Fibroblast of skin of left quadriceps (primary cell): Measurements from ENCODE around the gene EXOC2.

ENCODE experiments used
- DNase-seq, 2 experiments: peaks; one replicate each; pipeline ENCODE4 v3.0.0-alpha.2; 2013; ENCODE audit warnings: low read depth in 2 of 2

Gene EXOC2

DNA sequence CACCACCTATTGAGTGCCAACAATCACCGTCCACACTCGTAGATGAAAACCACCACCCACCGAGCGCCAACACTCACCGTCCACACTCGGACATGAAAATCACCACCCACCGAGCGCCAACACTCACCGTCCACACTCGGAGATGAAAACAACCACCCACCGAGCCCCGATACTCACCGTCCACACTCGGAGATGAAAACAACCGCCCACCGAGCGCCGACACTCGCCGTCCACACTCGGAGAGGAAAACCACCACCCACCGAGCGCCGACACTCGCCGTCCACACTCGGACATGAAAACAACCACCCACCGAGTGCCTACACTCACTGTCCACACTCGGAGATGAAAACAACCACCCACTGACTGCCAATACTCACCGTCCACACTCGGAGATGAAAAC lies 172.1 kb downstream of the EXOC2 start:
- DNase-seq, result no peak

DNA sequence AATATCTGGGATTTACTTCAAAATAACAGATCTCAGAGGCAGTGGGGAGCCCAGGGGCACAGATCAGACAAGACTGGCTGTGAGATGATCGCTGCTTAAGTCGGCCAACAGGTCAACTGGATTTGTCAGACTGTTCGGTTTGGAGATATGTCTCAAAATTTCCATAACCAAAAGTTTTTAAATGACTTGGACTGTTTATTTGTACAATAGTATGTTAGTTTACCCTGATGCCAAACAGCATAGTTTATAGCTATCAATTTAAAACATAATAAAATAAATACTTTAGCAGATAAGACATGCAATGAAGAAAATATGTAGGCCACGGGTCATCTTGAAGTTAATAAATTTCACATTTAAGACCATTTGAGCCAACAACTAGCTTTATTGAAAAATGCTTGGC lies 174.7 kb downstream of the EXOC2 start:
- no peak for DNase-seq

DNA sequence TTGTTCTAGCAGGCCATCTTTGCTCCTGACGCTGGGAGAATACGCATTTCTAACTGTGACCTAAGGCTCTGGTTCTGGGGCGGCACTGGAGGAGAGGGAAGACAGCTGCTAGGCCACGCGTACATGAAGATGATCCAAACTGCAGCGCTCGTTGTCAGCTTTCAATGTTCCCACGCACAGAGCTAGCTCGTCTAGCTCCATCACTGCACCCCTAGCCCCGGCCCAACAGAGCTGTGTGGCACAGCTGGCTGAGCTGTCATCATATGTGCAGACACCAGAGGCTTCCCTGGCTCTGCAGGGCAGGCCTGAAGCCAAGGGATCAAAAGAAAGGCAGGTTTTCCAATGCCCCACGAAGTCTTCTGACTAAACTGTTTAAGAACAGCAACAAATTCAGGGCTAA lies 176.7 kb downstream of the EXOC2 start:
- DNase-seq, result no peak

DNA sequence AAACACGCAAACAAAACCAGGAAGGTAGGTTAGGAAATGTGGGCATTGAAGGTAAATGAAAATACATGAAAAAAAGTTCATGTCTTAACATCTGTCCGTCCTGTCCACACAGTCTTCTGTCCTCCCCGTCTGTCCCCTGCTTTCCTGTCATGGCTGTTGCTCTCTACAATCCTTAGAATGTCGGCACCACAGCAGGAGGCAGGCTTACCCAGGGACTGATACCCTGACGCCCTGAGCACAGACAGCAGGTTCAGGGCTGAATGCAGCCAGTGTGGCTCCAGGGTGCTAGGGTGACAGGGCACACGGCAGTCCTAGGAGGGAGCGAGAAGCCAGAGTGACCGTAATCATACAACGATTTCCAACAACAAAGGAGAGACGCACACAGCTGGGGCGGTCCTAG lies 177.7 kb downstream of the EXOC2 start:
- no peak for DNase-seq

DNA sequence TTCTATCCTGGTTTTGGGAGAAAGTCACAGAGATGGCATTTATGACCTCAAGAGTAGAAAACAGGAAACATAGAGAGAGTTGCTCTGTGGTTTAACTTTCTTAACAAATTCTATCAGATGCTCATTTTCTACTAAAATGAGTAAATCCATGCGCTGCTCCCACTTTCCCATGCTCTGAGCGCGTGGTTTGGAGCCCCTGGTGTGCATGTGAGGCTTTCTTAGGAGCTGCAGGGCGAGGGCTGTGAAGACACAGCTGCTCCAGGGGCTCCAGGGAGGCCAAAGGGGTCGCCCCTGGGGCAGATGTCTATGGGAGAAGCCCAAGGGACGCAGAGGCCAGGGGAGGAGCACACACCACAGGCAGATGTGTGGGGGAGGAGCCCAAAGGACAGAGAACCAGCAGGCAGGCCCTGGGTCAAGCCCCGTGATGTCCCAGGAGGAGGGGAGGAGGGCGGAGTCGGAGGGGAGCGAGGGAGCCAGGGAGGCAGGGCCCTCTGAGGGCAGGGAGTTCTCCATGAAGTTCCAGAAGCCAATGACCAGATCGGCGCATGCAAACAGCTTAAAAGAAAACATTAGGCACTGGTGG lies 178.5 kb downstream of the EXOC2 start:
- no peak for DNase-seq

DNA sequence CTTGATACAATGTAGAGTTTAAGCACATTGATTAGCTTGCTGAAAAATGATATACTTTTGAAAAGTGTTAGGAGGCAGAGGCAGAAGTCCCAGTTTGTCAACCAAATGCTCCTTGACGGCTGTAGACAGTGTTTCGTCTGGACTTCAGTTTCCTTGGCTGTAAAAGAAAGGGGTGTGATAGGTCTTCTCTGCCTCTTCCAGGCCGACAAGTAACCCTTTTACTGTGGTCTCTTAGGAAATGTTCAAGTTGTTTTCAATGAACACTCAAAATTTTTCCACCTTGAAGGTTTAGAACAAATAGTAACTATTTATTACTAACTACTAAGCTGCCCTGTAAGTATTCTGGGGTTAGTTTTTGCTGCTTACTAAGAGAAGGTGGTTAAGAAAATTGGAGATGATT lies 179.0 kb downstream of the EXOC2 start:
- DNase-seq, result no peak

DNA sequence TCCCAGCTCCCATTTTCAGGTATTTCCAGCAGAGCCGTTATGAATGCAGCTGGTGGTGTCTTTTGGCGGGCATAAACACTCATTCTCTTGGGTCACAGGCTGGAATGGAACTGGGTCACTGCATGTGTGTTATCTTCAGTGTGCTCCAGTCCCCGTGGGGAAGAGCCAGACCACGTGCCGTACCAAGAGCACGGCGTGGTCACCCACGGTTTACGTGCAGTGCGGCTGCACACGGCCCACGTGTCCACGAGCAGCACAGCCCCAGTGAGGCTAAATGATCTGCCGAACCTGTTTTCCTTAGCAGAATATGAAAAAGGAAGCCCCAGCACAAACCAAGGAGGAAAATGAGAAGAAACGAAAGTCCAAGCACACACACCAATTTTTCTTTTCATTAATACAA lies 179.9 kb downstream of the EXOC2 start:
- no peak for DNase-seq

DNA sequence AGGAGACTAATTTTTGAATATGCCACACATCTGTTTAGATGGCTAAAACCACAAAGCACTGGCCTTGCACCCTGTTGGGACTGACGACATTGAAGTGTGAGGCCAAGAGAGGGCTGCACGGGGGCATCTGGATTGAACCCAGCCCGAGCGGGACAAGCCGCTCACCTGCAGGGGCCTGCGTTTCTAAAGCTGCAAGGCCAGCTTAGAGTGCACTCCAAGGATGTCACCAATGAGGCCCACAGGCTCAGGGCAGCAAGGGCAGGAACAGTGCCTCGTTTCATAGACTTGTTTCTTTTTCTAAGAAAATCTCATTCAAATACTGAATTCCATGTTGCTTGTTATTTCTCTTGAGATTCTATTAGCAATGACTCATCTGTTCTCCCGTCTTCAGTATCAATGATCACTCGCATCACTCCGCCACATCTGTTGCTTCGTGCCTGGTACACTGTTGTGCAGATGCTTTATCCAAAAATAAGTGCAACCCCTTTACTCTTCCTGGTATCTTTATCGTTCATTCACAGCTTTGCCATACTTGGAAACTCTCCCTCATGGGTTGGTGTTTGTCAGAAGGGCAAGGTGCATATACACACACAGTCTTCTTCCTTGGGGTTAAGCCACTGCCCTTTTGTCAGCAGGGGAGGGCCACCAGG lies 181.3 kb downstream of the EXOC2 start:
- no peak for DNase-seq

DNA sequence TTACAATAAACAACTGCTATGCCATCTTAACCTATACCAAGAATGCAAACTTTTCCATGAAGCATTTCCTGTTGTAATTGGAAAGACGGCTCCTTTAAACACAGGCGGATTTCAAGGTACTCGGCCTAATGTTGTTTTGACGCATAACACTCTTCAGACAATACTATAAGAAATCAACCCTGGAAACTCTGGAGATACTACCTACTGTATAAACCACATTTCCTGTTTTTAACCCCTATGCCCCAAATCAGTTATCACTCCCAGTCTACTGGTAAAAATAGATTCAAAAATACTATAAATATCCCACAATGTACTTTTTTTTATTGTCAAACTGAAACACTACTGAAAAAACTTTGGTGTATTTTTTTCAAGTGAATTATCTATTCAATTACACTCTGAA lies 183.3 kb downstream of the EXOC2 start:
- DNase-seq, result no peak

DNA sequence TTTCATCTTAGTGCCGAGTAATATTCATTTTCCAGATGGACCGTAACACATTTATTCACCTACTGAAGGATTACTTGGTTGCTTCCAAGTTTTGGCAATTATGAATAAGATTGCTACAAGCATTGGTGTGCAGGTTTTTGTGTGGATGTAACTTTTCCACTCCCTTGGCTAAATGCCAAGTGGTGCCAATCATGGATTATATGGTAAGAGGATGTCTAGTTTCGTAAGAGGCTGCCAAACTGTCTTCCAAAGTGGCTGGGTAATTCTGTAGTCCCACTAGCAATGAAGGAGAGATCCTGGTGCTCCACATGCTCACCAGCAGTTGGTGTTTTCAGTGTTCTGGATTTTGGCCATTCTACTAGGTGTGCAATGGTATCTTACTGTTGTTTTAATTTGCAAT lies 184.3 kb downstream of the EXOC2 start:
- DNase-seq, result no peak

DNA sequence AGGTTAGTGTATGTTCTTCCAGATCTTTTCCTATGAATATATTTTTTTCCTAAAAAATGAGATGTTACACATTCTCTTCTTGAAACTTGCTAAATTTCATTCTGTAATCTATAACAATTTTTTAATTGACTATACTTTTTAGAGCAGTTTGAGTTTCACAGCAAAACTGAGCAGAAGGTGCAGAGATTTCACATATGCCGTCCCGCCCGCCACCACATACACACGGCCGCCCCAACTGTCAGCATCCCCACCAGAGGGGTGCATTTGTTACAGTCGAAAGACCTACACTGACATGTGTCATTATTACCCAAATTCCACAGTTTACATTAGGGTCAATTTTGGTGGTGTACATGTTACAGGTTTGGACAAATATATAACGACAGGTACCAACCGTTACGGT lies 184.9 kb downstream of the EXOC2 start:
- DNase-seq, result no peak

DNA sequence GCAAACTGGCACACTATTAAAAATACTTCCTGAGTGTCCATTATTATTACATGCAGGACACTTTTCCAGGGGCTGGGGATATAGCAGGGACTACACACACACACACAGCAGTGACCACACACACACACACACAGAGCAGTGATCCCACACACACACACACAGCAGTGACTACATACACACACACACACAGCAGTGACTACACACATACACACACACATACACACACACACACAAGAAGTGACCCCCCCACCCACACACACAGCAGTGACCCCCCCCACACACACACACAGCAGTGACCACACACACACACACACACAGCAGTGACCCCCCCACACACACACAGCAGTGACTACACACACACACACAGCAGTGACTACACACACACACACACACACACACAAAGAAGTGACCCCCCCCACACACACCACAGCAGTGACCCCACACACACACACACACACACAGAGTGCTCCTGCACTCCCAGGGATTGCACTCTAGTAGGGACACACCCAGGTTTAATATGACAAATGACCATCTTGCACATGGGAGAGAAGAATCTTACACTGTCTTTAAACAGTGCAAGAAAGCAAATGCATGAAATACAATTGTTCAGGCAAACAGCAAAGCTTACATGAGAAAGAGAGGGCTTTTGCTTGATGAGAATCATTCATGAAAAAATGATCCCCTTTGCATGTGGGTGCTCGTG lies 185.9 kb downstream of the EXOC2 start:
- no peak for DNase-seq

DNA sequence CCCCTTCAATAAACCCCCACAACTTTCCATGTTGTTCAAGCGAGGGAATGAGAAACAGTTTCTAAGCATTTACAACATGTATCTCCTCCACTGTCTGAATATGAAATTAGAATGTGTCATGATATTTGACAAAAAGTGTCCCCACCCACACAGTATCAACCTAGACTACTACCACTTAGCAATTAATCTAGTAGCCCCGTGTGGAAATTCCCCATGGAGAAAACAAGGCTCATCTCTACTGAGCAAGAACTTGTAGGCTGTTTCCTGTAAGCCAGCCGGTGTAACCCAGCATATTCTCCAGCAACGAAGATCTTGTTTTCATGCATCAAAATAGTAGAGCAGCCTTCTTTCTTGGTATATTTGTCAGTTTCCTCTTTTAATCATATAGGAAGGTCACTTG lies 186.4 kb downstream of the EXOC2 start:
- DNase-seq, result no peak

DNA sequence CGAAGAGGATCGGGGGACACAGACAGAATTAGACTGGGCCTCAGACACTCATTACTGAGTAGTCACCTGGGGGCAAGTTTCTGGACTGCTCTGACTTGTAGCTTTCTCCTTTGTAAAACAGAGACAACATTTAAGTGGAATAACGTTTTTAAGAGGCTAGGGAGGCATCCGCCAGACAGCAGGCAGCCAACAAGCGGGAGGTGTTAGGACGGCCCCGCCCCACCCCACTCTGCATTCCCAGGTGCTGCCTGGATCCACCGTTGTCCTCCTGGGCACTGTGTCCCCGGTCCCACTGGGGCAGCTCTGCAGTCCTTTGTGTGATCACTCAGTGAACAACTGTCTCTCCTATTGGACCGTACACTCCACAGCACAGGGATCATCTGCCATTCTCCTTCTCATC lies 187.6 kb downstream of the EXOC2 start:
- no peak for DNase-seq

DNA sequence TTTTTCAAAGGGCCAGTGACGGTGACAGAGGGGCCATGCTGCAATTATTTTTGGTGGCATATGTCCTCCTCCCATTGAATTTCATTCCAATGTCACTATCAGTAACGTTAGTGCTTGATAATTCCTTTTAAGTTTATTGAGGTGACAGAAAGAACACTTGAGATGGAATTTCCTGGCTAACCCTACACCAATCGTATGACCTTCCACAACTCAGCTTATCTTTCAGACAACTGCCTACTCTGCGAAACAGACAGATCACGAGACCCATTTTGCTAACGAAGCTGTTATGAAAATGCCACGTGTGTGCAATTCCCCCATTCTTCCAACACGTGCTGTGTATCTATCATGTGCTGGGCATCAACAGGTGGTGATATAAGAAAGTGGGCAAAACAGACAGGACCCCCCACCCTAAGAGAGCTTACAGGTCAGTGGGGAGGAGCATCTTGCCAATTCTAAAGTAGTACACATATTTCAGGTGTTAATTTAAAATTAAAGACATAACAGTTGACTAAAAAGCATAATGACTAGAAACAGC lies 188.4 kb downstream of the EXOC2 start:
- DNase-seq, result no peak

DNA sequence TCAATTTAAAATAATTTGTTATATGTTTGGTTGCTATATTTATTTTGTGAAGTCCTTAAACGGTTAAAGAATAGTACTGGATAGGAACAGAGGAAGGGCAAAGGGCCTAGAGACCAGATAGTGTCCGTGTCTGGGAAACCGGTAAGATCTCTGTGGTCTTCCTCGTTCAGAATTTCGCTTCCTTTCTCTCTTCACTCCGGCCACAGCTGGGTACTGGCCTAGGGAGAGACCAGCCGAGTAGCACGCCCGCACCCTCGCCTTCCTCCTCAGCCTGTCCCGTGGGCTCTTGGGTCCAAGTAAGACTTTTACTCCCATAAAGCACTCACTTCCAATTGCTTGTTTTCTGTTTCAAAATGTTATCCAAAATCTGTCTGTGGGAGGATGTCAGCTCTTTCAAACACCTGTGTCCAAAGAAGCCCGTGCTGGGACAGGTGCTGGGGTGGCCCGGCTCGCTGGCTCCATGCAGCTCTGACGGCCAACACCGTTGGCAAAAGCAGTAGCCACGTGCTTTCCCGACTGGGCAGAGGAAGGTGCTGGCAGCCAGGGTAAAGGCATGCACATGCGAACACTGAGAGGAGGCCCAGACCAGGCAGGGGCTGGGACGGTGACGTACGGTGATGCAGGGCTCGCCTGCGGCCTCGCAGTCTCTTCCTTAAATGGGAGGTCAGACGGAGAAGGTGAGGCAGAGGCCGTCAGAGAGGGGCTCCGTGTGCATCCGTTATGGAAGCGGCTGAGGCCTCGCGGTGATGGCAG lies 189.2 kb downstream of the EXOC2 start:
- no peak for DNase-seq

DNA sequence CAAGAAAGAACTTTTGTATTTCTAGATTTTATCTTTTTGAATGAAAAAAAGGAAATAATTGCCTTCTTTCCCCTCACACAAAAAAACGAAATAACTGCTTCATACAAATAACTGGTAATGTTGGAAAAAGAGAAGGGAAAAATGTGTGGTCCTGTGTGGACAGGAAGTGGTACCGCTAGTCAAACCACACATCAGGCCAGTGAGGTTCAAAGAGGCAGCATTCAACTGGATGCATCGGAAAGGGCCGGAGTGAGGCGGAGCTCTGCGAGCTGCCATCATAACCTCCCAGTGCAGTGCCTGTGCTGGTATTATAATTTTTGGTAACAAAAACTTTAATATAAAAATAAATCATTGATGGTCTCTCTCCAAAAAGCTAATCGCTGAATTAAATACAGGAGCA lies 190.2 kb downstream of the EXOC2 start:
- DNase-seq, result no peak

DNA sequence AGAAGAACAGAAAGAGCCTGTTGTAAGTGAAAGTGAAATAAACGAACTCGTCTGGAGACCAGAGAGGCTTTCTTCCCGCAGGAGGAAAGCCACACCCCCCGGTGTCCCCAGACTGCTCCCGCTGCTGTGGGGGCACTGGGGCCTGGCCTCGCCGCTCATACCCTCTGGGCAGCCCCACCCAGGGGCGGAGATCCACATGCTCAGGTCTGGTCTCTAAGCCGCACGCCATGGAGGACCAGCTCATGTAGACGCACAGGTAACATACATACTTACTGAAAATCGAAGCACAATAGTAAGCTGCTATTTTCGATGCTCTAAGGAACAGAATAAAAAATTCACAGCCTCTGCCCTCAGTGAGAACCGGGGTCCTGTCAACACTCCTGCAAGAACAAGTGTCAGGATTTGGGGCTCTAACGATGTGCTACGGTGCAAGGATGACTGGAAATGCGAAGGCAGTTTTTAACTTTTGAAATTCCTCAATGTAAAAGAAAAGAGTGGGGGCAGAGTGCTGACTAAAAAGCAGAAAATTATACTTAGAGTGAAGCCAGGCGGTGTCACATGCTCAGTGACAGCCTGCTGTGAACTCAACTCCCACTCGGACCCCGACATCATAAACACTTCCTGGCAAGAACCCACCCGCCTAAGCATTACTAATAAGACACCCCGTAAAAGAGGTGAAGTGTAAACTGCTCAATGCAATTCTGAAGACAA lies 190.9 kb downstream of the EXOC2 start:
- DNase-seq, result no peak

DNA sequence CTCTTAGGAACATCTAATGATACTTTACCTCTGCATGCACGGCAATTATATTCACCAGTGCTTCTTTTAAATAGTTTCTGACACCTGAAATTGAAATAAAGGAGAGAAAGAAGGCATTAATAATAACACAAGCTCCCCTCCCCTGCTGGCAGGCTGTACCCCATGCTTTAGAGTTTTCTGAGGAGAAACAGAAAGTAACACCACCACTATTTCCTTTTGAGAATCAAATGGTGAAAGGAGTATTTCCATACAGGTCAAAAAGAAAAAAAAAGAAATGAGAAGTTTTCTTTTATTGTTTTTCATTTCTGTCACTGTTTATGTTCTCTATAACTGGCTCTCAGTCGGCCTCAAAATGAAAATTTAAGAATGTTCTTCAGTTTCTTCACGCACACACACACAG lies 193.3 kb downstream of the EXOC2 start:
- no peak for DNase-seq

DNA sequence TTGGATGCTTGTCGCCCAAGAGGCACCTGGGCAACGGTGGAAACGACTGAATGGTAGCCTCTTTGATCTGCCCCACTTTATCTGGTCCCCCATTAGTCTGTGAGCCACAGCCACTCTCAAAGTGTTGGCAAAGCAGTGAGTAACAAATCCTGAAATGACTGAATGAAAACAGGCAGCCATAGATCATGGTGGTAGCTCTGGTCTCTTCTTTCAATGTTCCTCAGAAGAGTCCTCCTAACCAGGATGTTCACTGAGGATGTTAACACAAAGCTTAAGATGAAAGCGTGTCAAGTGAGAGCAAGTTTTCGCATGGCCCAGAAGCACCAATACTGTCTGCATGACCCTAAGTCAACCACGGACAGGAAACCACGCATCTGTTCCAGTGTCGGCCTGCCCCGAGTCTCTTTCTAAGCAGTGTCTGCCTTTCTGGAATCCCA lies 194.1 kb downstream of the EXOC2 start:
- no peak for DNase-seq

DNA sequence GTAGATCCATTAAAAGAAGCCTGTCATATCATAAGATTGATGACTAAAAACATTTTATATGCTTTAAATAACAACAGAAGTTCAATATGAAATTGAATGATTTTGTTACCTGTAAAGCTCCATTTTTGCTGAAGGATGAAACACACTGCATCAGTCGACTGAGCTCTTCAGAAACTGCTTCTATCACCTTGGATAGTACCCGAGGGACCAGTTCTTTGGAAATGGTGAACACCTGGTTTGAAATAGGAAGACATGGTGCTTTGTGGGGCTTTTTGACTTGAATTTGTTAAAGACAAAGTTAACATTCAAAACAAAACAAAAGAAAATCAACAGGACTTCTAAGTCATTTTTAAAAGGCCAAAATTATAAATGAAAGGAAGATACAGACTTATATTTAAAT lies 195.7 kb downstream of the EXOC2 start:
- no peak for DNase-seq

DNA sequence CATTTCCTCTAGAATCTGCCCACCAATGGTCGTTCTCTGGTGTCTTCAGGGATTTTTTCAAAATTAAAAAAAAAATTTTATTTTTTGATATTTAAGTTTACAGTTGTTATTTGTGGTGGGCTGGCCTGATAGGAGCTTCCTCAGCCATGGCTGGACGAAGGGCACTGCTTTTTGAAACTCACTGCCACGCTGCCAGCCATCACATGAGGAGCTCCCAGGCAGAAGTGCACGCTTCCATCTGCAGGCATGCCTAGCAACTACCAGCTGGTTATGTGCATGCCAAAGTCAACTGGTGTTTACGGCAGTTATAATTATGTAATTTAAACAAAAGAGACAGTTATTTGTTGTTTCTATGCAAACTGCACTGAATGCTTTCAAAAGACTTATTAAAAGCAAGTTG lies 196.3 kb downstream of the EXOC2 start:
- DNase-seq, result no peak
